OCI-LY7 (cell line): ENCODE measurements around the gene MLPH. TPM values are rescaled to one million over a fixed set of nuclear protein-coding genes. Genes with fewer than 3 reads are reported as not detected.

Experiments used
- microRNA-seq: library from miRNA; unstranded; fragments of <30 nt; microRNA quantifications from one replicate; pipeline ENCODE4 v1.2.0, GENCODE V29; 2022; ENCODE audit warnings: borderline replicate concordance
- small RNA-seq: library from RNA; depleted of rRNA; stranded (forward); fragments of <200 nt; gene quantifications from one replicate; pipeline ENCODE3, GENCODE V24; 2014
- total RNA-seq, 2 experiments: library from RNA; depleted of rRNA in 1 of 2; stranded (reverse); fragments of >200 nt in 1 of 2; shearing (Covaris generic) in 1 of 2; gene quantifications; 2 replicates each; pipeline ENCODE4 v1.2.3, GENCODE V29; 2014 to 2022

The MLPH gene
- total RNA-seq, 2 experiments from 2014 or later, result not detected

Small RNA genes lying within 50 kb of the gene (microRNA-seq; reads per million reads assigned to microRNA genes)
- not detected for gene MIR6811

Small RNA genes lying within 50 kb of the gene (small RNA-seq; reads per million reads assigned to genes)
- gene MIR6811, result not detected
- gene RNU6-1140P, result 0.89 reads per million, percentile 41 among the genes with 10 or more reads in this experiment

Other genes with a start within 250 kb of the MLPH start
- not detected in 2 replicates for gene COL6A3, start 73.1 kb upstream of the MLPH start, total RNA-seq (2014; rRNA removed; shearing (Covaris generic))
- gene COL6A3, start 73.1 kb upstream of the MLPH start, total RNA-seq (2022), result not detected in 2 replicates
- gene PRLH, start 79.3 kb downstream of the MLPH start, total RNA-seq (2014; rRNA removed; shearing (Covaris generic)), result not detected in 2 replicates
- not detected in 2 replicates for gene PRLH, start 79.3 kb downstream of the MLPH start, total RNA-seq (2022)
- gene RAB17, start 103.5 kb downstream of the MLPH start, total RNA-seq (2014; rRNA removed; shearing (Covaris generic)), result not detected in 2 replicates
- gene RAB17, start 103.5 kb downstream of the MLPH start, total RNA-seq (2022), result not detected in 2 replicates
- 95.7 and 102 TPM in 2 replicates for gene LRRFIP1, start 140.3 kb downstream of the MLPH start, total RNA-seq (2014; rRNA removed; shearing (Covaris generic))
- gene LRRFIP1, start 140.3 kb downstream of the MLPH start, total RNA-seq (2022), result 216 and 246 TPM in 2 replicates